WTC11 (cell line): Measurements from ENCODE around the gene PRKRA. TPM values are rescaled to one million over a fixed set of nuclear protein-coding genes. Genes with fewer than 3 reads are reported as not detected.

Experiments
- ATAC-seq: fragments of 200-7000 bp; cut with Tn5 transposase; 2 replicates; pipeline ENCODE4 v1.10.0; 2021; ENCODE audit warnings: mild to moderate bottlenecking, moderate library complexity
- CTCF ChIA-PET: fragments of 300-600 bp; sonication (Branson Sonifier 250); formaldehyde crosslinking; loops from one replicate; lab custom pipeline; 2021; ENCODE audit warnings: antibody characterized with exemption; lab: Charles Lee
- POLR2A ChIA-PET: fragments of 350-600 bp; sonication (Branson Sonifier 250); formaldehyde crosslinking; loops from one replicate; lab custom pipeline; 2021; ENCODE audit warnings: antibody characterized with exemption; lab: Charles Lee
- DNase-seq: peaks from one replicate; pipeline ENCODE4 v3.0.0; 2021; ENCODE audit warnings: low spot score
- H3K27ac Mint-ChIP-seq: 2 replicates; pipeline ENCODE4 v1.8.0; 2021; ENCODE audit warnings: mixed read lengths
- H3K27me3 Mint-ChIP-seq: 2 replicates; pipeline ENCODE4 v1.8.0; 2021; ENCODE audit warnings: low read depth, mild to moderate bottlenecking, moderate library complexity, mixed read lengths
- H3K36me3 Mint-ChIP-seq: 2 replicates; pipeline ENCODE4 v1.8.0; 2021; ENCODE audit warnings: mixed read lengths
- H3K4me1 Mint-ChIP-seq: 2 replicates; pipeline ENCODE4 v1.8.0; 2022; ENCODE audit warnings: mixed read lengths
- H3K4me3 Mint-ChIP-seq: 2 replicates; pipeline ENCODE4 v1.8.0; 2021; ENCODE audit warnings: mild to moderate bottlenecking, moderate library complexity, mixed read lengths
- H3K9me3 Mint-ChIP-seq: 2 replicates; pipeline ENCODE4 v1.8.0; 2021; ENCODE audit warnings: mixed read lengths
- ARID4B ChIP-seq: sonication (generic); formaldehyde crosslinking; IDR thresholded peaks from 2 replicates; pipeline ENCODE4 v1.8.0; 2023; ENCODE audit warnings: missing genetic modification reagents, mild to moderate bottlenecking, borderline replicate concordance
- CBFB ChIP-seq: sonication (generic); formaldehyde crosslinking; IDR thresholded peaks from 2 replicates; pipeline ENCODE4 v1.8.1; 2022; ENCODE audit warnings: mild to moderate bottlenecking, low read depth, missing genetic modification reagents
- FOXK1 ChIP-seq: sonication (generic); formaldehyde crosslinking; IDR thresholded peaks from 2 replicates; pipeline ENCODE4 v1.8.0; 2022; ENCODE audit warnings: mild to moderate bottlenecking, moderate library complexity, missing genetic modification reagents
- GABPB1 ChIP-seq: sonication (generic); formaldehyde crosslinking; IDR thresholded peaks from 2 replicates; pipeline ENCODE4 v1.8.1; 2023; ENCODE audit warnings: mild to moderate bottlenecking, missing genetic modification reagents
- GTF2I ChIP-seq: fragments of 250-450 bp; sonication (Bioruptor Pico); conservative IDR thresholded peaks from 2 replicates; pipeline ENCODE4 v1.4.0; 2021; ENCODE audit warnings: mild to moderate bottlenecking
- MLX ChIP-seq: sonication (generic); formaldehyde crosslinking; IDR thresholded peaks from 2 replicates; pipeline ENCODE4 v1.8.1; 2023; ENCODE audit warnings: mild to moderate bottlenecking, missing genetic modification reagents, moderate library complexity
- NFATC4 ChIP-seq: fragments of 250-450 bp; sonication (Bioruptor Pico); IDR thresholded peaks from 2 replicates; pipeline ENCODE4 v1.9.0; 2021; ENCODE audit warnings: mild to moderate bottlenecking
- NFYB ChIP-seq: sonication (generic); formaldehyde crosslinking; conservative IDR thresholded peaks from 2 replicates; pipeline ENCODE4 v1.8.0; 2022; ENCODE audit warnings: low read depth, missing genetic modification reagents
- OVOL2 ChIP-seq: fragments of 250-450 bp; sonication (Bioruptor Pico); IDR thresholded peaks from 2 replicates; pipeline ENCODE4 v1.9.0; 2021; ENCODE audit warnings: mild to moderate bottlenecking, borderline replicate concordance
- TCF7 ChIP-seq: sonication (generic); formaldehyde crosslinking; IDR thresholded peaks from 2 replicates; pipeline ENCODE4 v1.8.0; 2022; ENCODE audit warnings: mild to moderate bottlenecking, low read depth, missing genetic modification reagents, moderate library complexity
- ZNF121 ChIP-seq: sonication (generic); formaldehyde crosslinking; IDR thresholded peaks from 2 replicates; pipeline ENCODE4 v1.8.0; 2023; ENCODE audit warnings: missing genetic modification reagents
- ZNF263 ChIP-seq: sonication (generic); formaldehyde crosslinking; IDR thresholded peaks from 2 replicates; pipeline ENCODE4 v1.8.1; 2022; ENCODE audit warnings: low read depth, mild to moderate bottlenecking, moderate library complexity, missing genetic modification reagents
- ZNF317 ChIP-seq: sonication (generic); formaldehyde crosslinking; IDR thresholded peaks from 2 replicates; pipeline ENCODE4 v1.8.1; 2023; ENCODE audit warnings: low read depth, mild to moderate bottlenecking, moderate library complexity, missing genetic modification reagents, borderline replicate concordance
- ZNF416 ChIP-seq: fragments of 250-450 bp; sonication (Bioruptor Pico); IDR thresholded peaks from 2 replicates; pipeline ENCODE4 v1.9.0; 2021; ENCODE audit warnings: mild to moderate bottlenecking, inconsistent platforms
- total RNA-seq: library from RNA; stranded (reverse); gene quantifications from 3 replicates; pipeline ENCODE4 v1.2.3, GENCODE V29; 2021
- TF ChIP-seq, protein P1 (sequence below): sonication (generic); formaldehyde crosslinking; IDR thresholded peaks from 2 replicates; pipeline ENCODE4 v1.8.1; 2023; ENCODE audit warnings: mild to moderate bottlenecking, missing genetic modification reagents
- TF ChIP-seq, protein P2 (sequence below): sonication (generic); formaldehyde crosslinking; IDR thresholded peaks from 2 replicates; pipeline ENCODE4 v1.8.1; 2022; ENCODE audit warnings: mild to moderate bottlenecking, moderate library complexity, missing genetic modification reagents
- TF ChIP-seq, protein P3 (sequence below): sonication (generic); formaldehyde crosslinking; IDR thresholded peaks from 2 replicates; pipeline ENCODE4 v1.8.0; 2022; ENCODE audit warnings: mild to moderate bottlenecking, missing genetic modification reagents
- TF ChIP-seq, protein P4 (sequence below): sonication (generic); formaldehyde crosslinking; IDR thresholded peaks from 2 replicates; pipeline ENCODE4 v1.8.0; 2022; ENCODE audit warnings: mild to moderate bottlenecking, missing genetic modification reagents

The PRKRA gene
- total RNA-seq, 1 experiment from 2014 or later: 55.4 TPM

DNA sequence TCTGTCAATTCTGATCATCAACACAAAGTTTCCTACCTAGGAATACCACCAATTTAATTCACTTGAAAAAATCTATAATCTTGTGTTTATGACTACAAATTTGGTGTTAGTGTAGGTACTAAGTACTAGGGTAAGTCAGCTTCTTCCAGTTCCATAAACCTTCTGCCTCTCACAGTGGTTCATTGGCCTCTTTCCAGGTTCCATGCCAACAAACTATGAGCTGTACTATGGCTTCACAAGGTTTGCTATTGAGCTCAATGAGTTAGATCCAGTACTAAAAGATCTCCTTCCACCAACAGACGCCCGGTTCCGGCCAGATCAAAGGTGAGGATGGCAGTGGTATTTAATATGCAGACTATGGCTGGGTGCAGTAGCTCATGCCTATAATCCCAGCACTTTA is 58.8 kb downstream of the PRKRA start (continued):
- TF ChIP-seq ARID4B (CRISPR knock-in tag): no peak
- TF ChIP-seq ZNF263: no peak
- TF ChIP-seq, protein P1, sequence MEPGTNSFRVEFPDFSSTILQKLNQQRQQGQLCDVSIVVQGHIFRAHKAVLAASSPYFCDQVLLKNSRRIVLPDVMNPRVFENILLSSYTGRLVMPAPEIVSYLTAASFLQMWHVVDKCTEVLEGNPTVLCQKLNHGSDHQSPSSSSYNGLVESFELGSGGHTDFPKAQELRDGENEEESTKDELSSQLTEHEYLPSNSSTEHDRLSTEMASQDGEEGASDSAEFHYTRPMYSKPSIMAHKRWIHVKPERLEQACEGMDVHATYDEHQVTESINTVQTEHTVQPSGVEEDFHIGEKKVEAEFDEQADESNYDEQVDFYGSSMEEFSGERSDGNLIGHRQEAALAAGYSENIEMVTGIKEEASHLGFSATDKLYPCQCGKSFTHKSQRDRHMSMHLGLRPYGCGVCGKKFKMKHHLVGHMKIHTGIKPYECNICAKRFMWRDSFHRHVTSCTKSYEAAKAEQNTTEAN (CRISPR knock-in tag): no peak
- no peak for TF ChIP-seq NFATC4 (CRISPR knock-in tag)

- DNase-seq (no peak), ATAC-seq (no peak)
- no peak overlapping the region for H3K27ac Mint-ChIP-seq
- H3K27me3 Mint-ChIP-seq: no peaks in the 10 kb centered on the region
- CTCF ChIA-PET: interaction anchor here (0.7 to 1.4 kb wide), 2 partner anchors 23 to 279 kb away, joined by 3 to 4 read pairs; partner anchors contain the start of gene RBM45
- POLR2A ChIA-PET: no interaction called here
- no peak overlapping the region for H3K4me3 Mint-ChIP-seq
- TF ChIP-seq CBFB: no peak
- TF ChIP-seq ZNF121 (CRISPR knock-in tag): no peak
- TF ChIP-seq, protein P1 (CRISPR knock-in tag): no peak
- TF ChIP-seq, protein P2, sequence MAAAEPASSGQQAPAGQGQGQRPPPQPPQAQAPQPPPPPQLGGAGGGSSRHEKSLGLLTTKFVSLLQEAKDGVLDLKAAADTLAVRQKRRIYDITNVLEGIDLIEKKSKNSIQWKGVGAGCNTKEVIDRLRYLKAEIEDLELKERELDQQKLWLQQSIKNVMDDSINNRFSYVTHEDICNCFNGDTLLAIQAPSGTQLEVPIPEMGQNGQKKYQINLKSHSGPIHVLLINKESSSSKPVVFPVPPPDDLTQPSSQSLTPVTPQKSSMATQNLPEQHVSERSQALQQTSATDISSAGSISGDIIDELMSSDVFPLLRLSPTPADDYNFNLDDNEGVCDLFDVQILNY: no peak
- no peak for TF ChIP-seq ZNF416 (CRISPR knock-in tag)
- TF ChIP-seq FOXK1 (CRISPR knock-in tag): no peak
- TF ChIP-seq NFYB (CRISPR knock-in tag): no peak
- no peaks in the 10 kb centered on the region for H3K9me3 Mint-ChIP-seq
- H3K4me1 Mint-ChIP-seq: no peaks in the 10 kb centered on the region
- 0 out of 2 replicates have a peak, but pooled peaks cover 4% of the 10 kb centered on the region for H3K36me3 Mint-ChIP-seq
Measured at GRCh38 chr2:178391701-178392100, 59.3 kb downstream of the PRKRA start.

GRCh38 chr2:178388287-178388686 is 62.7 kb downstream of the PRKRA start:
- no peak overlapping the region for H3K4me3 Mint-ChIP-seq
- TF ChIP-seq ZNF121 (CRISPR knock-in tag): no peak
- TF ChIP-seq, all 79 proteins: peak for 0
- Mint-ChIP-seq H3K27me3 (no peaks in the 10 kb centered on the region), H3K36me3 (peaks cover 4% of the 10 kb centered on the region; the same call in 1 of the 2 replicates), H3K27ac (peak overlapping the region; percentile 76; the same call in 1 of the 2 replicates), H3K9me3 (no peaks in the 10 kb centered on the region), H3K4me1 (peaks cover 17% of the 10 kb centered on the region)
- no peak for DNase-seq
- CTCF ChIA-PET: no interaction called here
- no peak for ATAC-seq
- POLR2A ChIA-PET: no interaction called here

DNA sequence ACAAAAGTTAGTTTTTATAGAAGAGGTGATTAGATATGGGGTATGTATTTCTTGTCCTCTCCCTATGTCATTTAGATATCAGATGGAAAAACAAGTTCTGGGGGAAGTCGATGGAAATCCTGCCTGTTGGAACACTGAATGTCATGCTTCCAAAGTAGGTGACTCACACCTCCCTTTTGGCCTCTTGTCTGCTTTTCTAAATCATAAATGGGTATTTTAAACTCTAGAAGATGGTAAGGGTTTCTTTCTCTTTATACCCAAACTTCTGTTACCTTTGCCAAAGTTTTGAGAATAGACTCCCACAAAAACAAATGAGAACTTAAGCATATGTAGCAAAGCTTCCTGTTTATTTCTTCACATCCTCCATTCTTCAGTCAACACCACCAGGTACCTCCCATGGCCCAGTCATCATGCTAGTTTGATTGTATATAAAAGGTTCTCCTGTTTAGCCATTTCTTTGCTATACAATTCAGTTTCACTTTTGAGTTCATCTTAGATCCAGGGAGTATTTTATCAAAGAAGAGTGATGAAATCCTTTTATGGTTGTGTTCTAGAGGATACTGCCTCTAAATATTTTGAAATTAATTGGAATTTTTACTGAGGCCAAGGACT is 63.9 kb downstream of the PRKRA start:
- H3K27ac Mint-ChIP-seq: no peak overlapping the region; the same call in 1 of the 2 replicates
- POLR2A ChIA-PET: no interaction called here
- H3K27me3 Mint-ChIP-seq: no peaks in the 10 kb centered on the region
- CTCF ChIA-PET: no interaction called here
- no peaks in the 10 kb centered on the region for H3K9me3 Mint-ChIP-seq
- H3K4me3 Mint-ChIP-seq: no peak overlapping the region
- DNase-seq (no peak), ATAC-seq (no peak)
- H3K4me1 Mint-ChIP-seq: peaks cover 17% of the 10 kb centered on the region
- peaks cover 4% of the 10 kb centered on the region; the same call in 1 of the 2 replicates for H3K36me3 Mint-ChIP-seq
- TF ChIP-seq MLX (CRISPR knock-in tag): no peak
- TF ChIP-seq GABPB1 (CRISPR knock-in tag): no peak
- TF ChIP-seq, protein P3, sequence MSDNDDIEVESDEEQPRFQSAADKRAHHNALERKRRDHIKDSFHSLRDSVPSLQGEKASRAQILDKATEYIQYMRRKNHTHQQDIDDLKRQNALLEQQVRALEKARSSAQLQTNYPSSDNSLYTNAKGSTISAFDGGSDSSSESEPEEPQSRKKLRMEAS (CRISPR knock-in tag): no peak
- TF ChIP-seq, protein P4, sequence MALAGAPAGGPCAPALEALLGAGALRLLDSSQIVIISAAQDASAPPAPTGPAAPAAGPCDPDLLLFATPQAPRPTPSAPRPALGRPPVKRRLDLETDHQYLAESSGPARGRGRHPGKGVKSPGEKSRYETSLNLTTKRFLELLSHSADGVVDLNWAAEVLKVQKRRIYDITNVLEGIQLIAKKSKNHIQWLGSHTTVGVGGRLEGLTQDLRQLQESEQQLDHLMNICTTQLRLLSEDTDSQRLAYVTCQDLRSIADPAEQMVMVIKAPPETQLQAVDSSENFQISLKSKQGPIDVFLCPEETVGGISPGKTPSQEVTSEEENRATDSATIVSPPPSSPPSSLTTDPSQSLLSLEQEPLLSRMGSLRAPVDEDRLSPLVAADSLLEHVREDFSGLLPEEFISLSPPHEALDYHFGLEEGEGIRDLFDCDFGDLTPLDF (CRISPR knock-in tag): no peak
- no peak for TF ChIP-seq GTF2I
- TF ChIP-seq ZNF317 (CRISPR knock-in tag): no peak
- TF ChIP-seq OVOL2: no peak
- no peak for TF ChIP-seq TCF7 (CRISPR knock-in tag)
